GM19452 (cell line): ENCODE measurements around the gene DUSP1.

Experiments used
- ATAC-seq: cut with Tn5 transposase; IDR thresholded peaks from one replicate; pipeline ENCODE4 v1.9.1; 2021; ENCODE audit not compliant: unreplicated experiment

DUSP1 gene

DNA sequence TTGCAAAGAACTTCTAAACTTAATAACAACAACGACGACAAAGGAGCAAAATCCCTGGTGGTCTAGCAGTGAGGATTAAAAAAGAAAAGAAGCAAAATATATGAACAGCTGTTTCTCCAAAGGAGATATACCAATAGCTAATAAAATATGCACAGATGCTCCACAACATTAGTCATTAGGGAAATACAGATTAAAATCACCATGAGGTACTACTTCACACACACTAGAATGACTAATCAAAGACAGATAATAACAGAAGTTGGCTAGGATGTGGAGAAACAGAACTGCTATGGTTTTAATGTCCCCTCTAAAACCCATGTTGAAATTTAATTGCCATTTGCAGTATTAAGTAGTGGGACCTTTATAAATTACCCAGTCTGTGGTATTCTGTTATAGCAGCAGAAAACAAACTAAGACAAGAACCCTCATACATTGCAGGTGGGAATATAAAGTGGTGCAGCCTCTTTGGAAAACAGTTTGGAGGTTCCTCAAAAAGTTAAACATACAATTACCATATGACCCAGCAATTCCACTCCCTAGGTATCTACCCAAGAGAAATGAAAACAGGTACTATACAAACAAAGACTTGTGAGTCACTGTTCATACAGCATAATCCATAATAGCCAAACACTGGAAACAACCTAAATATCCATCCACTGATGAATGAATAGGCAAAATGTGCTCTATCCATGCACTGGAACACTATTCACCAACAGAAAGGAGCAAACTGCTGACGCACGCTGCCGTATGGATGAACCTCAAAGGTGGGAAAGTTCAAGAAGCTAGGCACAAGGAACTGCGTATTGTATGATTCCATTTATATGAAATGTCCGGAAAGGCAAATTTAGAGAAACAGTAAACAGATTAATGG lies 11.4 kb upstream of the DUSP1 start:
- no peak for ATAC-seq

DNA sequence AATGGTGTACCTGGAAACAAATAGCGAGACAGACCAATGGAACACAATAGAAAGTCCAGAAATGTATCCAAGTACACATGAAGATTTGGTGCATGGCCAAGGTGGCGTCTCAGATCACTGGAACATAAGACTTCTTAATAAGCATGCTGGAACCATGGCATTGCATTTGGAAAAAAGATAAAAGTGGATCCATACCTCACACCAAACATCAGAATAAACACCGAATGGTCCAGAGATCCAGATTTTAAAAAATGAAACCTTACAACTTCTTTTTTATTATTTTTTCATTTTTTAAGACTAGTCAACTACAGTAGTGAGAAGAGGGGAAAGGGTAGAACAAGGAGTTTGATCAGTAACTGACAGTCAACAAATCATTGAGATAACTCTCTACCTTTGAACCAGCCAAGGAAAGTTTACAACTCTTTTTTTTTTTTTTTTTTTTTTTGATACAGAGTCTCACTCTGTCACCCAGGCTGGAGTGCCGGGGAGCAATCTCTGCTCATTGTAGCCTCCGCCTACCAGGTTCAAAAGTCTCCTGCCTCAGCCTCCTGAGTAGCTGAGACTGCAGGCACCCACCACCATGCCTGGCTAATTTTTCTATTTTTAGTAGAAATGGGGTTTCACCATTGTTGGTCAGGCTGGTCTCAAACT lies 8.8 kb upstream of the DUSP1 start:
- ATAC-seq: no peak

DNA sequence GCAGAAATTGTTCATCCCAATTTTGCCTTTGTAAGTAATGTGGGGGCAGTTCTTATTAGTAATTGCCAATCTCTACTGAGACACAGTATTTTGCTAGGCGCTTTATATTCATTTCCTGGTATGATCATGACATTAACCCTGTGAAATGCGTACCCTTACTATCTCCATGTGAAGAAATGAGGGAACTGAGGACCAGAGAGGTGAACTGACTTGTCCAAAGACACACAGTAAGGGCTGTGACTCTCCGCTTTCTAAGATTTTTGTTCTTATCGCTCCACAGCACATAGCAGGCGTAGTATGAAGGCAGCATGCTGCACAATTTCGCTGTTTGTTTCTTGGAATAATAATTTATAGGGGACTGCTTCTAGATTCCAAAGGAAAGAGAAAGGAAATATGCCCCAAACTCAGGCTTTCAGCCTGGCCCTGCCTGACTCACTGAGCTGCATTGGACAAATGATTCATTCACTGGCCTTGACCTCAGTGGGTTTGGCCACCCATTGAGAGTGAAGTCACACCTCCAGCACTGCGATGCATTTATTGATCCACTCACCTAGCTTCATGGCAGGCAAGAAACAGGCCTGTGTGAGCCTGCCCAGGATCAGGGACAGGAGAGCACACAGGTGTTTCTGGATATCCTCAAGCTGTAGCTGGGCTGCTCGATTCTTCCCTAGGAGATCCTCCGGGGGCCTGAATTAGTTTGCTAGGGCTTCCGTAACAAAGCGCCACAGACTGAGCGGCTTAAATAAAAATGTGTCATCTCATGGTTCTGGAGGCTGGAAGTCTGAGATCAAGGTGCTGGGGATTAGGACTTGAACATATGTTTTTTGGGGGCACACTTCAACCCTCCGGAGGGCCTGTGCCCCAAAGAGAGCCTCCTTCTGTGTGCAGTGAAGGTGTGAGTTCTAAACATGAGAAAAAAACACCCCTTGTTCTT lies 7.2 kb upstream of the DUSP1 start:
- ATAC-seq: peak; percentile 42

DNA sequence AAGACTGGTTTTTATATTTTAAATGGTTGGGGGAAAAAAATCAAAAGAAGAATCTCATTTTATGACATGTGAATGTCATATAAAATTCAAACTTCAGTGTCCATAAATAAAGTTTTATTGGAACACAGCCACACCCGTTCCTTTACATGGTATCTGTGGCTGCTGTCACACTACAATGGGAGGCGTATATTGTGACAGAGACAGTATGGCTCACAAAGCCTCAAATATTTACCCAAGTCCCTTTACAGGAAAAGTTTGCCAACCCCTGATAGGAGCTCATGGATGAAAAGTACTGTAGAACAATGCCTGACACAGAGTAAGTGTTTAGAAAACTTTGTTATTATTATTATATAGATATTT lies 5.2 kb upstream of the DUSP1 start:
- ATAC-seq: no peak

DNA sequence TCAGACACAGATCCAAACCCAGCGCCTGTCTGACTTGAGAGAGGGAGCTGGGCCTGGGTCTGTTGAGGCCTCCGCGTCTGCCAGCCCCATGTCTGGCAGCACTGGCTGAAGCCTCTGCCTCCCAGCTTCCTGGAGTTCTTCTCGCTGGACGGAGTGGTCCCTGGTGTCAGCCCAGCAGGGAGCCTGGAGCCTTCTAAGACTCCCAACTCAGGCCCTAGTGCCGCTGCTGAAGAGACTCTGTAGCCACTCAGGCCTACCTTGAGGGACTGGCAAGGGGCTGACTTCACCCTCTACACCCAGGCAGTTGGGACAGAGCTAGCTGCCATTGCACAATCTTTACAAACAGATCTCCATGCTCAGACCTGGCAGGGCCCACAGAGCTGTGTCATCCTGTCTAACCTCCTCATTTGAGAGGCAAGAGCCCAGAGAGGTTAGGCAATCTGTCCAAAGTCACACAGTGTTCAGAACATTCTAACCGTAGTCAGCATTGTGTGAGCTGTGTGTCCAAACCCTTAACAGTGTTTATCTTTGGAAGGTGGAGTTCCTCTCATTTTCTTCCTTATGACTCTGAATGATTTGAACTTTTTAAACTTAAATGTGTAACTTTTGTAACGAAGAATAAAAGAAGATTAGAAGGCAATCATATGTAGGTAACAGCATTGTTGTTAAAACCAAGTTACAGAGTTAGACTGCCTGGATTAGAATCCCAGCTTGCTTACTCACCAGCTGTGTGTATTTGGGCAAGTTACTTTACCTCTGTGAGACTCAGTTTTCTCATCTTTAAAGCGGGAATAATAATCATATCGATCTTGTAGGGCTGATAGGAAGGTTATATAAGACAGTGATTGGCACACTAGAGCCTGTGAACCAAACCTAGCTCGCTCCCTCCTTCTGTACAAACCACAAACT lies 4.6 kb upstream of the DUSP1 start:
- no peak for ATAC-seq

DNA sequence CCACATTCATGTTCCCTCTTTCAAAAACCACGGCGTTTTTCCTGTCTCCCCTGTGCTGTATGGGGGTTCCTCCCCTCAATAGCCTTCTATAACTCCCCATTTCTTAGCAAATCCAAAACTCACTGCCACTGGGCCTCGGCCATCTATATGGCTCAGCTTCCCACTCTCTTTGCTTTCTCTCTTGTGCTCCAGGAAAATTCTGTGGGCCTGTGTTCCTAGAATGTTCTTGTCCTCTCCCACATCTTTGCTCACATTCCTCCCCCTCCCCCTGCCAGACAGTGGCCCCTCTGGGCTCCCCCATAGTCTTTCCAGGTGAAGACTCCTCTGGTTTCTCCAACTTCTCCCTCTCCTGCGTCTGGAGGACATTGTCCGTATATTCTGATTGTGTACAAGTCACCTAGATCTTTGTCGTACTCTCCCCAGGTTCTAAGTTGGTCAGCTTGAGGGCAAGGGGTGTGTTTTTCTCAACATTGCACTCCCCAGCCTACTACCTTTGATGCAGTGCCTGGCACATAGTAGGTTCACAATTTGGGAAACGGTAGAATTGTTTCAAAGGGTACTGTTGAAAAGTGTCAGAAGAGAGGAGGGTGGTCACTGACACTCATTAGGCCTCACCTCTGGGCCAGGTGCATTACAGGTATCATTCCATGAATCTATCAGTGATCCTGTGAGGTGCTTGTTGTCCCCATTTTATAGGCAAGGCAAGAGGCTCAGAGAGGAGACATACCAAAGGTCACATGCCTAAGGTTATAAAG lies 3.7 kb upstream of the DUSP1 start:
- ATAC-seq: no peak

DNA sequence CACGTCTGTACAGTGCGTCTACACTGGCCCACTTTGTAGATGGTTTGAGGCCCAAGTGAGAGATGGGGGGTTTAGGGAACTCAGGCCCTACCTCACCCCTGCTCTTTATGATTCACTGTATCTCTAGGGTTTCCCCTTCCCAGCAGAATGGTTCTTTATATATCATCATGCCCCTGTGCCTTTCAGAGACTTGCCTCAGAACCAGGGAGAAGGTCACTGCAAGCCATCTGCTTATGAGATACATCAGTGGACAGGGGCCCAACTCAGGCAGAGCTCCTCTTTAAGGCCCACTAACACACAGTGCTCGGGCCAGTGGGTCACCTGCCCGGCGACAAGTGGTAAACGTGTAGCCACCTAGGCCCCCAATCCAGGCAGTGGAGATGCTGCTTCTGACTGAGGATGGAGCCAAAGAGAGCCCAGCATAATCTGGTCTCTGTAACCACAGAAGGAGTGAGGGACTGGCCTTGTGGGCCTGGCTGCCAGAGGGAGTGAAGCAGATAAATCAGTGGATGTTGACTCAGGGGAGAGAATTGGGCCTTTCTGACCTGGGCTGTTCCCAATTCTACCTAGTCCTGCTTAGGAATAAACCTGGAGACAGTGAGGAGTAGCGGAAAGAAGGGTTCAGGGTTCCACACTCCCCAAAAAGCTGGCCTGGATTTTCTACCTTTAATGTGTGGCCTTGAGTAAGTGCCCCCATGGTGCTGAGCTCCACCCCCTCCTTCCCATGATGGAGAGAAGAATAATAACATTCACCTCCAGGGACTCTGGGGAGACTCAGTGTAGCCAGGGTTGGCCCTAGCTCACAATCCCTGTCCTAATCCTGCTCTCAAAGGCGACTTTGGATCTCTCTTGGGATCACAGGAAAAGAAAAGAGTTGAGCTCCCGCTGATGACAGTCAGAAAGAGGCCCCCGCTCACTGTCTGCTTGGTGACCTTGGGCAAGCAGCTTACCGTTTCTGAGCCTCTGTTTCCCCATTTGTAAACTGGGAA lies 2.8 kb upstream of the DUSP1 start:
- ATAC-seq: no peak

DNA sequence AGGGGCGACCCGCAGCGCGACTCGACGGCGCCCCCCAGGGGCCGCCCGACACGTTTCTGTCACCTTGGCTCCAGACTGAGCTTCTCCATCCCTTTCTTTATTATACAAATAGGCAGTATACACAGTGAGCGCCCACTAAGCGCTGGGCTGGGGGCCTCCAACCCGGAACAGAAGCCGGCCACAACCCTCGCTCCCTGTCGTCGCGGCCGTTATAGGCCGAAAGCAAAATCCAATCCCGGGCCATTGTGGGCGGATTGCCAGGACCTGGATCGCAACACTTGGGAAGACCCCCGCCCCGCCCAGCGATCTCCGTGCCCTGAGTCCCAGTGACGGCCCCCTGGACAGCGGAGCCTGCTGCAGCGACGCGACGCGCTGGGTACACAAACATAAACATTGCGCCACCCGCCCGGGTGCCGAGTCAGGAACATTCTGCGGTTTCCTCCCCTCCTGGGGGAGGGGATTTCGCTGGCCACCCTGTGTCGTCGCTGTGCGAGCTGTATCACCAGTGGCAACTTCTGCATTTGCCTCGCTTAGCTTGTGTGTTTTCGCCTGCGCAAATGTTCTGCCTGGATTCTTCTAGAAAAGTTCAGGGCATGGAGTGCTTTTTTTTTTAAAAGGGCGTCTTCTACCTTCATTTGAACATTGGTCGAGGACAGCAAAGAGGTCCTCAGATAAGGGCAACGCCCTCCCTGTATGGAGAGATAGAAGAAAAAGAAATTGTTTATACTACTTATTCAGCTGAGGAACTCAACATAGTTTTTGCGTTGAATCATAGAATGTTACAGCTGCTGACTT lies 1.3 kb upstream of the DUSP1 start:
- no peak for ATAC-seq

DNA sequence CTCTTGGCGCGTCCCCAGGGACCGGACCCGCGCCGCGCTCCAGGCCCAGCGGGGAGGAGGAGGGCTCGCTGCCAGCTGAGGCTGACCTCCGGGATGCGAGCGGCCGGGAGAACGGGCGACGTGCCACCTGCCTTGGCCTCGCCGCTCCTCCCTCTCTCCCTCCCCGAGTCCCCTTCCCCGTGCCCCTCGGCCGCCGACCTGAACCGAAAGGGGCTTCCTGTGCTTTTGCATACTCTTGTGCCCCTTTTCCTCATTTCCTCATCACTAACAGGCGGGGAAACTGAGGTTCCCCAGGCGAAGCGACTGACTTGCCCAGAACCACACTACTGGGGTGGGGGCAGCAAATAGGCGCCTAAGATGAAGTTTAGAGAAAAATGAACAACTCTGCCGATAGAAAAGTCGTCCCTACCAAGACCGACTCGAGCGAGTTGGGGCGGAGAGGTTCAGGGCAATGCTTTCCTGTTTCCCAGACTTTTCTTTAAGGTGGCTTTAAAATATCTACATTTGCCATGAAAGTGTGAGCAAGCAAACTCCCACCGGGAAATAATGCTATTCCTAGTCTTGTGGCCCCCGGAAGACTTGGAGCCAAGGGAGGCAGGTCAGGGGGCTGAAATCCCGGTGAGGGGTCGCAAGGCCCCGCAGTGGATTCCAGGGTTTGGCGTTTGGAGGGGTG lies 580 bp upstream of the DUSP1 start:
- ATAC-seq: no peak

DNA sequence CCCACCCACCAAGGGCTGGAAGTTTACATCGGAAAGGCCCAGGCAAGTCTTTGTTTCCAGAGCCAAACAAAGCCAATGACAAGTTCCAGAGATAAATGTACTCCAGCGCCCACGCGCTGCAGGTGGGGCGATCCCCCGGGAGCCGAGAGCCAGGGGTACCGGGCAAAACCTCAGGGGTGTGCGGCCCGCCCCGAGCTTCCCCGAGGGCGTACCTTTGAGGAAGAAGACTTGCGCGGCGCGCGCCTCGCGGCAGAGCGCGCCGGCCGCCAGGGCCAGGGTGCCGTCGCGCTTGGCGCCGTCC lies 671 bp downstream of the DUSP1 start:
- ATAC-seq: no peak

DNA sequence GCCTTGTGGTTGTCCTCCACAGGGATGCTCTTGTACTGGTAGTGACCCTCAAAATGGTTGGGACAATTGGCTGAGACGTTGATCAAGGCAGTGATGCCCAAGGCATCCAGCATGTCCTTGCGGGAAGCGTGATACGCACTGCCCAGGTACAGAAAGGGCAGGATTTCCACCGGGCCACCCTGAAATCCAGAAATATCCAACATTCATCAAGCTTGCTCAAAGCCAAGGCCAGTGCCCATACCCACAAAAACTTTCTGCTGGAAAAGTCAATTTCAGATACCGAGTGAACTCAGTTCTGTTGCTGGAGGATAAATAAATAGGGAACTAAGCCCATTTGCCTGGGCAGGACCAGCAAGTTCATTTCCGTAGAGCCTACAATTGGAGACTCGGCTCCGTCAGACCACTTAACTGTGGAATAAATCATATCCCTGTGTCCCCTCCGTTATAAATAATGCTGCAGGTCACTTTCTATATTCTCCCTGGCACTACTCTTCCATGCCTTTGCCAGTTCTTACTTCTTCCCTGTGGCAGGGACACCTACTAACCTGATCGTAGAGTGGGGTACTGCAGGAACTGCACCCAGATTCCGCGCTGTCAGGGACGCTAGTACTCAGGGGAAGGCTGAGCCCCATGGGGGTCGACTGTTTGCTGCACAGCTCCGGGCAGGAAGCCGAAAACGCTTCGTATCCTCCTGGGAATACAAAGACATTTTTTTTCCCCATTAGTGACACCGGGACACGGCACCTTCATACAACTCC lies 1.2 kb downstream of the DUSP1 start:
- no peak for ATAC-seq

DNA sequence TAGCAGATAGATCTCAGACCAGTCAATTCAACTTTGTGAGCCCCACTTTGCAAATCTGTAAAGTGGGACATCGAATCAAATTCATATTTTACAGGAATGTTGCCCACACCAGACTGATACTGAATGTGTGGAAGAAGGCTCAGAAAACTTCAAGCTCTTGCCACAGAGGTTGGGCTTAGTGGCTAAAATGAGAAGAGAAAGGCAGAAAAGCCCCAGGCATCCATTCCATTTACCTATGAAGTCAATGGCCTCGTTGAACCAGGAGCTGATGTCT lies 1.7 kb downstream of the DUSP1 start:
- ATAC-seq: no peak

DNA sequence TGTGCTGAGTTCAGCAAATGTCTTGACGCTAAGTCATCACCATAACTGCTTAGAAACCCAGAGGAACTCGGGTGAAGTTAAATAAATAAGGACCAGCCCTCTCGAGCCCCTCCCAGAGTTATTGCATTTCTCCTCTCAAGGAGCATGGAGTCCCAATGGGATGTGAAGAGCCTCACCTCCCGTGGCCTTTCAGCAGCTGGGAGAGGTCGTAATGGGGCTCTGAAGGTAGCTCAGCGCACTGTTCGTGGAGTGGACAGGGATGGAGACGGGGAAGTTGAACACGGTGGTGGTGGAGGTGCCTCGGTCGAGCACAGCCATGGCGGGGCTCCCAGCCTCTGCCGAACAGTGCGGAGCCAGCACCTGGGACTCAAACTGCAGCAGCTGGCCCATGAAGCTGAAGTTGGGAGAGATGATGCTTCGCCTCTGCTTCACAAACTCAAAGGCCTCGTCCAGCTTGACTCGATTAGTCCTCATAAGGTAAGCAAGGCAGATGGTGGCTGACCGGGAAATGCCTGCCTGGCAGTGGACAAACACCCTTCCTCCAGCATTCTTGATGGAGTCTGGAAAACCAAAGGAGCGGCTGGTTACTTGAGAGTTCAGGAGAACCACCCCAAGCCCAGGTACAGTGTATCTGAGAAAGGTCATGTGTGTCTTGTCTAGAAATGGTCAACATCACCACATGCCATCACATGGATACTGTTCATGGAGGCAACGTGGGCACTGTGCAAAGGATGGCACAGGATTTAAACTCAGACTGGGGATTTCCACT lies 2.2 kb downstream of the DUSP1 start:
- ATAC-seq: no peak

DNA sequence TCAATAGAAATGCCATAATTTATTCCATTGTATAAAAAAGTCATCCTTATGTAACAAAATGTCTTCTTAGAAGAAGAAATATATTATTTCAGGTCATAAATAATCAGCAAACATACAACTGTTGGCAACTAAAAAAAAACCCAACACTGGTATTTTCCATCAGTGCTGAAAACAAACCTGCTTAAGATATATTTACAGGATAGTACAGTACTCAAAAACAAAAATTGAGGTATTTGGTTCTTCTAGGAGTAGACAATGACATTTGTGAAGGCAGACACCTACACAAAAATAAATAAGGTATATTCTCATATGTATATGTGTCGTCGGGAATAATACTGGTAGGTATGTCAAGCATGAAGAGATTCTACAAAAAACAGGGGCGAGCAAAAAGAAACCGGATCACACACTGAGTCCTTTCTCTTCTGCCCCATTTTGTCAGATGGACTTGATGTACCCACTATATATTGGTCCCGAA lies 2.9 kb downstream of the DUSP1 start:
- ATAC-seq: no peak

DNA sequence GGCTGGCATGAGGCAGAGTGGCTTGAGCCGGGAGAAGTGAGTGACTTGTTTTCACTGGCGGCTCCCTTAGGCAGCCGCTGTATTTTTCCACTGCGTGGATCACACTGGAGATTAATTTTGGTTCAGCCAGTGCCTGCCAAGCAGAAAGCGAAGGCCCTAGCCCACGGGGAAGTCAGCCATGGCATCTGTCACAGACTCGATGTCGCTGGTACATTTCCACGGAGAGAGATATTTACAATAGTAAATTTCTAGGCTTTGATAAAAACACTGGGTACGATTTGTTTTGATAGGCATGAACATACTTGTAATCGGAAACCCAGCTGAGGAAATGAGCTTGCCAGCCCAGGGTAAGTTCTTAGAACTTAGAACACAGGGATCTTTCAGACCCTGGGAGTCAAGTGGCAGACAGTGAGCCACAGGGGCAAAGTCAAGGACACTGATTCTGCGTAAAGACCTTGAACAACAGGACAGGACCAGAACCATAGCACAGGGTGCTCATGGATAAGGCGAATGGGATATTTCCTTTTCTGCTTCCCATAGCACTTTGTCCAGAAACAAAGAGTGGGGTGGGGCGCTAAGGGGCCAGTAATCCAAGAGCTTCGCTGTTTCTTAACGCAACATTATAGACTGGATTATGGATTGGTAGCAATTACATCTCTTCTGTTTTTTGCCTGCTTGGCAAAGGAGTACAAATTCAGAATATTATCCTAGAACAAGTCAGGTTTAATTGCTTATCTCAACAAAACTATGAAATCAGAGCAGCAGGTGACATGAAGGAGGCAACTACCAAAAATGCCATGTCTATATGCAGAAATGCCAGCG lies 4.5 kb downstream of the DUSP1 start:
- ATAC-seq: no peak
